CD4-positive, alpha-beta T cell (primary cell): ENCODE results near the gene MRPL20. TPM values are rescaled to one million over a fixed set of nuclear protein-coding genes. Genes with fewer than 3 reads are reported as not detected.

Experiments used
- ATAC-seq: fragments of 200-7000 bp; cut with Tn5 transposase; one replicate; pipeline ENCODE4 v1.10.0; 2022; ENCODE audit warnings: mild to moderate bottlenecking; ENCODE audit not compliant: poor library complexity
- CTCF ChIA-PET: fragments of 350-600 bp; sonication (Branson Sonifier 250); formaldehyde crosslinking; loops from one replicate; lab custom pipeline; 2021; ENCODE audit warnings: antibody characterized with exemption, inconsistent platforms; lab: Charles Lee
- POLR2A ChIA-PET: fragments of 350-600 bp; sonication (Branson Sonifier 250); formaldehyde crosslinking; loops from one replicate; lab custom pipeline; 2021; ENCODE audit warnings: antibody characterized with exemption, inconsistent platforms; lab: Charles Lee
- DNase-seq, 14 experiments: peaks; one replicate each; pipeline ENCODE4 v3.0.0-alpha.2; 2013 to 2020; ENCODE audit warnings: mixed read lengths in 2 of 14
- H3K27ac ChIP-seq, 2 donors: one replicate each; pipeline versions ENCODE4 v1.5.1 to v1.7.0; 2013; ENCODE audit warnings: low read length in 2 of 2, low read depth in 1 of 2, mild to moderate bottlenecking in 1 of 2
- H3K27me3 ChIP-seq, 2 experiments: 1 replicate in 1 of 2; 2 replicates in 1 of 2; pipeline versions ENCODE4 v1.6.1 to v1.7.0; 2013; ENCODE audit warnings: low read length in 2 of 2, control low read depth in 1 of 2, mild to moderate bottlenecking in 1 of 2, moderate library complexity in 1 of 2; ENCODE audit not compliant: insufficient read depth in 2 of 2, control insufficient read depth in 1 of 2
- H3K36me3 ChIP-seq: one replicate; pipeline ENCODE4 v1.6.1; 2013; ENCODE audit warnings: low read length, control low read depth; ENCODE audit not compliant: insufficient read depth
- H3K4me1 ChIP-seq: one replicate; pipeline ENCODE4 v1.6.1; 2013; ENCODE audit warnings: low read length, control low read depth; ENCODE audit not compliant: insufficient read depth
- H3K4me3 ChIP-seq: one replicate; pipeline ENCODE4 v1.5.1; 2013; ENCODE audit warnings: mild to moderate bottlenecking, low read length, moderate library complexity
- H3K9me3 ChIP-seq, 2 experiments: 1 replicate in 1 of 2; 2 replicates in 1 of 2; pipeline versions ENCODE4 v1.6.1 to v1.7.0; 2013; ENCODE audit warnings: low read length in 2 of 2, mild to moderate bottlenecking in 2 of 2, control low read depth in 1 of 2, moderate library complexity in 1 of 2; ENCODE audit not compliant: control insufficient read depth in 1 of 2, insufficient read depth in 1 of 2
- H3K27ac Mint-ChIP-seq: one replicate; pipeline ENCODE4 v1.8.0; 2020; ENCODE audit warnings: mixed read lengths
- H3K27me3 Mint-ChIP-seq: one replicate; pipeline ENCODE4 v1.8.0; 2021; ENCODE audit warnings: mixed read lengths
- H3K36me3 Mint-ChIP-seq: one replicate; pipeline ENCODE4 v1.8.0; 2021; ENCODE audit warnings: low read depth, mixed read lengths
- H3K4me1 Mint-ChIP-seq: one replicate; pipeline ENCODE4 v1.8.0; 2021; ENCODE audit warnings: low read depth, mixed read lengths
- H3K4me3 Mint-ChIP-seq: one replicate; pipeline ENCODE4 v1.8.0; 2020; ENCODE audit warnings: mild to moderate bottlenecking, mixed read lengths
- H3K9me3 Mint-ChIP-seq: one replicate; pipeline ENCODE4 v1.8.0; 2020; ENCODE audit warnings: mixed read lengths
- CTCF ChIP-seq: fragments of 200-600 bp; IDR thresholded peaks from one replicate; pipeline ENCODE4 v1.8.0; 2022; ENCODE audit warnings: antibody characterized with exemption, mild to moderate bottlenecking
- intact Hi-C, 2 experiments: fragments of 100-400 bp; cut with DNase I in 1 of 2; cut with micrococcal nuclease in 1 of 2; formaldehyde crosslinking; loops; one replicate each; pipeline versions ENCODE4 v1.15.1 to v1.9.0; 2023 to 2025; cut with DNase I, micrococcal nuclease
- total RNA-seq, 174 experiments: library from RNA in 2 of 174; stranded (reverse) in 2 of 174; gene quantifications; one replicate each; pipeline ENCODE4 v1.2.3 and lab custom pipeline; 2021 to 2026

MRPL20 gene
- total RNA-seq, 2 experiments from 2014 or later = 99.9 to 103 TPM

- H3K9me3 Mint-ChIP-seq = no peaks in the 10 kb centered on the region
- DNase-seq (no peak), ATAC-seq (no peak)
- Histone ChIP-seq H3K9me3 (peaks cover 0 to 8% of the 10 kb centered on the region in 2 experiments), H3K36me3 (no peaks in the 10 kb centered on the region), H3K4me3 (no peak overlapping the region), H3K27ac (no peak overlapping the region), H3K27me3 (peaks cover 29 to 39% of the 10 kb centered on the region in 2 experiments), H3K4me1 (peaks cover 4% of the 10 kb centered on the region)
- intact Hi-C loops = no loop called here
- H3K36me3 Mint-ChIP-seq = no peaks in the 10 kb centered on the region
- H3K4me3 Mint-ChIP-seq = no peak overlapping the region
- POLR2A ChIA-PET = no interaction called here
- TF ChIP-seq CTCF = no peak
- H3K27ac Mint-ChIP-seq = no peak overlapping the region
- CTCF ChIA-PET = no interaction called here
- no peaks in the 10 kb centered on the region for H3K4me1 Mint-ChIP-seq
- peaks cover 45% of the 10 kb centered on the region for H3K27me3 Mint-ChIP-seq
Observed at GRCh38 chr1:1424707-1425106, 17.6 kb upstream of the MRPL20 start.

- H3K27me3 Mint-ChIP-seq = peaks cover 38% of the 10 kb centered on the region
- ChIA-PET CTCF (no interaction called here), POLR2A (no interaction called here)
- H3K36me3 ChIP-seq = no peaks in the 10 kb centered on the region
- H3K36me3 Mint-ChIP-seq = no peaks in the 10 kb centered on the region
- no peak for TF ChIP-seq CTCF
- no peaks in the 10 kb centered on the region for H3K9me3 Mint-ChIP-seq
- no peak overlapping the region for H3K27ac ChIP-seq
- intact Hi-C loops = no loop called here
- H3K4me1 ChIP-seq = peaks cover 4% of the 10 kb centered on the region
- no peak for DNase-seq
- no peak for ATAC-seq
- H3K27ac Mint-ChIP-seq = no peak overlapping the region
- no peaks in the 10 kb centered on the region for H3K4me1 Mint-ChIP-seq
- no peak overlapping the region for H3K4me3 ChIP-seq
- peaks cover 25 to 32% of the 10 kb centered on the region in 2 experiments for H3K27me3 ChIP-seq
- peaks cover 0 to 8% of the 10 kb centered on the region in 2 experiments for H3K9me3 ChIP-seq
- H3K4me3 Mint-ChIP-seq = no peak overlapping the region
Observed at GRCh38 chr1:1423245-1423597, 16.1 kb upstream of the MRPL20 start.

- Histone ChIP-seq H3K9me3 (peaks cover 0 to 8% of the 10 kb centered on the region in 2 experiments), H3K4me1 (peaks cover 4% of the 10 kb centered on the region), H3K27me3 (peaks cover 24 to 32% of the 10 kb centered on the region in 2 experiments), H3K36me3 (no peaks in the 10 kb centered on the region), H3K4me3 (no peak overlapping the region), H3K27ac (no peak overlapping the region)
- peaks cover 43% of the 10 kb centered on the region for H3K27me3 Mint-ChIP-seq
- TF ChIP-seq CTCF = no peak
- intact Hi-C loops = no loop called here
- ATAC-seq (no peak), DNase-seq (no peak)
- no peak overlapping the region for H3K4me3 Mint-ChIP-seq
- POLR2A ChIA-PET = no interaction called here
- no peaks in the 10 kb centered on the region for H3K36me3 Mint-ChIP-seq
- no peak overlapping the region for H3K27ac Mint-ChIP-seq
- CTCF ChIA-PET = no interaction called here
- no peaks in the 10 kb centered on the region for H3K4me1 Mint-ChIP-seq
- H3K9me3 Mint-ChIP-seq = no peaks in the 10 kb centered on the region
Observed at GRCh38 chr1:1422465-1423244, 15.6 kb upstream of the MRPL20 start.
